Astrocyte (in vitro differentiated cells and primary cell): ENCODE measurements around the gene RAPGEF4. TPM values are rescaled to one million over a fixed set of nuclear protein-coding genes. Genes with fewer than 3 reads are reported as not detected.

Experiments used
- DNase-seq: peaks from one replicate; pipeline ENCODE4 v3.0.0-alpha.2; 2010; ENCODE audit warnings: low read depth
- FAIRE-seq: peaks from 2 replicates; lab custom pipeline; 2011; peaks lifted over from hg19 to GRCh38; lab: Jason Lieb, UNC
- H2AFZ ChIP-seq: 2 replicates; pipeline ENCODE4 v1.6.0; 2012; ENCODE audit warnings: low read depth, low read length, inconsistent platforms
- H3K27ac ChIP-seq: 2 replicates; pipeline ENCODE4 v1.5.1; 2011; ENCODE audit warnings: low read depth, low read length, inconsistent platforms
- H3K27me3 ChIP-seq: 2 replicates; pipeline ENCODE4 v1.6.0; 2011; ENCODE audit warnings: low read length, inconsistent platforms; ENCODE audit not compliant: insufficient read depth
- H3K36me3 ChIP-seq: 2 replicates; pipeline ENCODE4 v1.5.1; 2011; ENCODE audit warnings: low read length, inconsistent platforms; ENCODE audit not compliant: insufficient read depth
- H3K4me1 ChIP-seq: 2 replicates; pipeline ENCODE4 v1.5.1; 2011; ENCODE audit warnings: low read length, inconsistent platforms; ENCODE audit not compliant: insufficient read depth
- H3K4me2 ChIP-seq: 2 replicates; pipeline ENCODE4 v1.6.0; 2012; ENCODE audit warnings: low read length, inconsistent platforms
- H3K4me3 ChIP-seq: 2 replicates; pipeline ENCODE4 v1.5.1; 2011; ENCODE audit warnings: low read depth, mild to moderate bottlenecking, low read length, inconsistent platforms; ENCODE audit not compliant: insufficient read depth
- H3K79me2 ChIP-seq: 2 replicates; pipeline ENCODE4 v1.6.0; 2012; ENCODE audit warnings: mild to moderate bottlenecking, low read length, inconsistent platforms; ENCODE audit not compliant: insufficient read depth
- H3K9ac ChIP-seq: 2 replicates; pipeline ENCODE4 v1.6.0; 2012; ENCODE audit warnings: mild to moderate bottlenecking, low read length, inconsistent platforms
- H3K9me3 ChIP-seq: 2 replicates; pipeline ENCODE4 v1.5.1; 2012; ENCODE audit warnings: low read depth, mild to moderate bottlenecking, low read length, inconsistent platforms; ENCODE audit not compliant: insufficient read depth
- H4K20me1 ChIP-seq: 2 replicates; pipeline ENCODE4 v1.6.0; 2012; ENCODE audit warnings: low read length, inconsistent platforms; ENCODE audit not compliant: insufficient read depth
- H3K27ac Mint-ChIP-seq: one replicate; pipeline ENCODE4 v1.8.0; 2021; ENCODE audit warnings: mild to moderate bottlenecking, mixed read lengths; ENCODE audit not compliant: unreplicated experiment
- H3K27me3 Mint-ChIP-seq: one replicate; pipeline ENCODE4 v1.8.0; 2021; ENCODE audit warnings: low read depth, mixed read lengths; ENCODE audit not compliant: unreplicated experiment
- H3K36me3 Mint-ChIP-seq: one replicate; pipeline ENCODE4 v1.8.0; 2021; ENCODE audit warnings: low read depth, mixed read lengths; ENCODE audit not compliant: unreplicated experiment
- H3K4me1 Mint-ChIP-seq: one replicate; pipeline ENCODE4 v1.8.0; 2021; ENCODE audit warnings: low read depth, mixed read lengths; ENCODE audit not compliant: unreplicated experiment
- H3K4me3 Mint-ChIP-seq: one replicate; pipeline ENCODE4 v1.8.0; 2021; ENCODE audit warnings: mild to moderate bottlenecking, moderate library complexity, mixed read lengths; ENCODE audit not compliant: unreplicated experiment
- H3K9me3 Mint-ChIP-seq: one replicate; pipeline ENCODE4 v1.8.0; 2021; ENCODE audit warnings: mild to moderate bottlenecking, mixed read lengths; ENCODE audit not compliant: unreplicated experiment
- CTCF ChIP-seq: IDR thresholded peaks from 2 replicates; pipeline ENCODE4 v1.5.1; 2011; ENCODE audit warnings: low read depth, mild to moderate bottlenecking, inconsistent platforms, low read length, moderate library complexity; ENCODE audit not compliant: insufficient read depth
- EZH2 ChIP-seq: IDR thresholded peaks from 2 replicates; pipeline ENCODE4 v1.6.1; 2012; ENCODE audit warnings: mild to moderate bottlenecking, low read length, inconsistent platforms; ENCODE audit not compliant: insufficient read depth
- total RNA-seq: library from RNA; stranded (reverse); gene quantifications from 2 replicates; pipeline ENCODE4 v1.2.1, GENCODE V29; 2021

RAPGEF4 gene
- total RNA-seq, 1 donor from 2014 or later = 1.1 TPM

DNA sequence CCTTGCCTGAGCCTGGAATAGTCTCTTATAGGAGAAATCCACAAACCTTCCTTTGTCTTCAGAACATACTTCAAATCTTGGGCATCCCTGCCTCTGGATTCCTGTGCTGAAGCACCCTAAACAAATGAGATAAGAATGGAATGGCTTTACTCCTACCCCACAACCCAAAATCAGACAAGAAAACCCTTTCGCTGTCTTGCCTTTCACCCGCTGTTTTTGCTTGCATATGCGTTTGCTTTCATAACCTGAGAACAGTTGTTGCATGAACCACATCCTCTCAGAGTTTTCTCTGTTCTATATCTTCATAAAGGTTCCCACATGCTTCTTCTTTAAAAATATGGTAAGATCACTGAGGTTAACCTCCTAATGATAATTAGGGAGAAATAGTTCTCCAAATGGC is 207.9 kb downstream of the RAPGEF4 start:
- FAIRE-seq = no peak

DNA sequence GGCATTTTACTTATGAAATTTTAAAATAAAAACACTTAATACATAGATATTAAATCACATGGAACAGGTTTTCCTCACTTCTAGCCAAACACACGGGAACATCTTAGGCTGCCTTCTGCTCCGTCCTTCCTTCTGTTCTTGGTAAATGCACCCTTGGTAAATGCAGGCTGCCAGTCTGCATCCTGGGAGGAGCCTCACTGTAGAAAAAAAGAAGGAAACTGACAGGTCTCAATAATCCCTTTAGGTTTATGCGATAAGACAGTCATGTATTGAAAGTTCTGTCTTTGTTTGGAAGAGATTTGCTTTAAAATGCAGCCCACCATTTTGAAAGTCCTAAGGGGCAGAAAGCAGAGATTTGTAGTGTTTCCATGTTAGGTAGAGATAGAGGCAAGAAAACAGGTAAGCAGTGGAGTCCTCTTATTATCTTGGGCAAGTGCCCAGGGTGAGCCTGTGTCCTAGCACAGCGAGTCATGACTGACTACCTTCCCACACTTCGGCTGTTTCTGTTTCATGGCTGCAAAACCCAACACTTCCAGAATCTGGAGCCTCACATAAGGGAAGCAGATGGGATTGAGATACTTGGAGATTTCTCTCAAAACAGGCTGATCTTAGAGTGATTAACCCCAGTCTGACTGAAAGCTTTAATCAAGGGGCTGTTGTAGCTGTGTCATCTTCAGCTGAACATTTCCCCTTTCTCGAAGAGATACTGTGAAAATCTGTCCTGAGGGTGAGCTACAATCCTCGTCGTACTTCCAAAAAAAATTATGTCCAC is 208.6 kb downstream of the RAPGEF4 start:
- Histone ChIP-seq H3K4me1 (peaks cover 4% of the 10 kb centered on the region), H3K4me2 (no peak overlapping the region), H3K79me2 (no peaks in the 10 kb centered on the region), H3K27ac (no peak overlapping the region), H3K4me3 (no peak overlapping the region), H3K27me3 (no peaks in the 10 kb centered on the region), H3K9me3 (peaks cover 4% of the 10 kb centered on the region), H2AFZ (no peak overlapping the region), H3K36me3 (no peaks in the 10 kb centered on the region), H4K20me1 (no peaks in the 10 kb centered on the region), H3K9ac (no peak overlapping the region)
- DNase-seq (peak; percentile 10), FAIRE-seq (no peak)
- no peaks in the 10 kb centered on the region for H3K27me3 Mint-ChIP-seq
- H3K9me3 Mint-ChIP-seq = peaks cover 13% of the 10 kb centered on the region
- peaks cover 2% of the 10 kb centered on the region for H3K36me3 Mint-ChIP-seq
- no peak overlapping the region for H3K4me3 Mint-ChIP-seq
- no peak for TF ChIP-seq EZH2
- no peak for TF ChIP-seq CTCF
- H3K4me1 Mint-ChIP-seq = peaks cover 4% of the 10 kb centered on the region
- H3K27ac Mint-ChIP-seq = no peak overlapping the region

More for the DNA sequence above, 207.9 kb downstream of the RAPGEF4 start:
- Histone ChIP-seq H3K4me3 (no peak overlapping the region), H3K9ac (no peak overlapping the region), H3K36me3 (no peaks in the 10 kb centered on the region), H2AFZ (no peak overlapping the region), H4K20me1 (no peaks in the 10 kb centered on the region), H3K9me3 (peaks cover 4% of the 10 kb centered on the region), H3K79me2 (no peaks in the 10 kb centered on the region), H3K27ac (no peak overlapping the region), H3K4me1 (peaks cover 4% of the 10 kb centered on the region), H3K4me2 (no peak overlapping the region), H3K27me3 (no peaks in the 10 kb centered on the region)
- Mint-ChIP-seq H3K4me3 (no peak overlapping the region), H3K27ac (no peak overlapping the region), H3K4me1 (peaks cover 4% of the 10 kb centered on the region), H3K27me3 (no peaks in the 10 kb centered on the region), H3K9me3 (peaks cover 13% of the 10 kb centered on the region), H3K36me3 (peaks cover 2% of the 10 kb centered on the region)
- DNase-seq = no peak
- no peak for TF ChIP-seq CTCF
- no peak for TF ChIP-seq EZH2
